GM13976 (cell line): ENCODE results near the gene BET1L.

Source experiments
- DNase-seq: peaks from one replicate; pipeline ENCODE4 v3.0.0; 2012; ENCODE audit warnings: low spot score
- CTCF ChIP-seq: IDR thresholded peaks from 2 replicates; pipeline ENCODE4 v1.5.1; 2012; ENCODE audit warnings: borderline replicate concordance, mild to moderate bottlenecking; ENCODE audit not compliant: insufficient read depth; ENCODE audit errors: extremely low read depth, missing control alignments, control extremely low read depth
- in situ Hi-C: fragments of 300-500 bp; cut with MboI; formaldehyde crosslinking; loops from one replicate; pipeline ENCODE4 v1.12.0; 2022; ENCODE audit warnings: low sequenced_read_pairs, mixed read lengths, inconsistent platforms; ENCODE audit not compliant: unreplicated experiment

Gene BET1L, protein sequence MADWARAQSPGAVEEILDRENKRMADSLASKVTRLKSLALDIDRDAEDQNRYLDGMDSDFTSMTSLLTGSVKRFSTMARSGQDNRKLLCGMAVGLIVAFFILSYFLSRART

GRCh38 chr11:207208-207862, at the start of gene BET1L, which contains the start of gene RIC8A:
BET1L (minus strand) TSS chr11:207399; CDS start chr11:207321, 78 bp downstream.
RIC8A (plus strand) TSS chr11:207708; CDS start chr11:208855, 1,147 bp downstream.
- TF ChIP-seq CTCF, result no peak
- in situ Hi-C loops, result no loop called here
- DNase-seq, result peak; percentile 99

GRCh38 chr11:255816-256215, 48.6 kb upstream of the BET1L start:
- DNase-seq, result no peak
- in situ Hi-C loops, result no loop called here
- TF ChIP-seq CTCF, result no peak

- no peak for TF ChIP-seq CTCF
- in situ Hi-C loops, result no loop called here
- no peak for DNase-seq
Observed at GRCh38 chr11:255176-255575, 48.0 kb upstream of the BET1L start.

DNA sequence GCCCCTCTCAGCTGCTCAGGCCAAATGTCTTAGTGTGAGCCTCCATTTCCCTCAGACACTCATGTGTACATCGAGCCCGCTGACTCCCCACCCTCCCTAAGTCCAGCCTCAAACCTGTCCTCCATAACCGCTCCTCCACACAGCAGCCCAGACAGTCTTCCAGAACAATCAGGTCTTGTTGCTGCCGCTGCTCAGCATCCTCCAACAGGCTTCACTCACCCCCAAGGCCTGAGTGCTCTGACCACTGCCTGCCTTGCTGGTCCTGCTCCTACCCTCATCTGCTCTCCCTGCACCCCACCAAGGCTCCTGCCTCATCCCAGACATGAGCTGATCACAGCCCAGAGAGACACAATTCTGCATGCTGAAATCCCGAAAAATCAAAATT, 46.7 kb upstream of the BET1L start:
- in situ Hi-C loops, result no loop called here
- no peak for DNase-seq
- TF ChIP-seq CTCF, result no peak

- no peak for DNase-seq
- TF ChIP-seq CTCF, result no peak
- in situ Hi-C loops, result no loop called here
Observed at GRCh38 chr11:253160-253885, 46.1 kb upstream of the BET1L start.

DNA sequence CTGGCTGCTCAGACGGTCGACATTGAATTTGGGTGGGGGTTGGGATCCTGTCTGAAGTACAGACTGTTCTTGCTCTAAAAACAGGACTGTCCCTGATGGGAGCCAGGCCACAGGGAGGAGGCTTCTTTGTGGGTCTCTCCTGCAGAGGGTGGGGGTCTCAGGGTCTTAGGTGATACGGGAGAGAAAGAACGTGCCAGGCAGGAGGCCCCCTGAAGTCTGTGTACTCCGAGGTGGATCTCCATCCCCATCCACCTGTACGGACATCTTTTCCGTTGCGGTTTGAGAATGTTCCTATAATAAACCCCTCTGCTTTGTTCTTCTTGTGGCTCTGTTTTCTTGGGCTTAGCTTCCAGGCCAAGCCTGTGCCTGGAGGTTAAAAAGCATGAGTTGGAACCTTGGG, 45.5 kb upstream of the BET1L start:
- in situ Hi-C loops, result no loop called here
- DNase-seq, result no peak
- TF ChIP-seq CTCF, result no peak
